Mammary epithelial cell (primary cell): ENCODE data around the gene LYPD6.

Experiments
- CTCF ChIP-seq, 2 donors: IDR thresholded peaks in 1 of 2; conservative IDR thresholded peaks in 1 of 2; 2 replicates each; pipeline ENCODE4 v1.5.1; 2011 to 2012; ENCODE audit warnings: inconsistent platforms in 2 of 2, low read length in 2 of 2, mild to moderate bottlenecking in 2 of 2, control low read depth in 1 of 2, low read depth in 1 of 2; ENCODE audit not compliant: insufficient read depth in 1 of 2; ENCODE audit errors: extremely low read depth in 1 of 2
- EZH2 ChIP-seq: IDR thresholded peaks from 2 replicates; pipeline ENCODE4 v1.6.1; 2012; ENCODE audit warnings: low read length, inconsistent platforms, borderline replicate concordance

- TF ChIP-seq CTCF (conservative IDR thresholded peaks at IDR 0.05 in 1 of 2, IDR thresholded peaks at IDR 0.05 in 1 of 2; ENCODE audit: extremely low read depth in 1 of 2, insufficient read depth in 1 of 2, low read depth in 1 of 2, low read length in 2 of 2) (no peak), EZH2 (peak; percentile 74)
Measured at GRCh38 chr2:149331023-149331400, 625 bp downstream of the LYPD6 start.
